ENCODE data around the gene NDUFA12.
"Not testable (repeated sequence)": the region's sequence is repeated elsewhere in the genome, so short reads cannot be mapped to it uniquely, and the experiment has no call there.

NDUFA12 gene

DNA sequence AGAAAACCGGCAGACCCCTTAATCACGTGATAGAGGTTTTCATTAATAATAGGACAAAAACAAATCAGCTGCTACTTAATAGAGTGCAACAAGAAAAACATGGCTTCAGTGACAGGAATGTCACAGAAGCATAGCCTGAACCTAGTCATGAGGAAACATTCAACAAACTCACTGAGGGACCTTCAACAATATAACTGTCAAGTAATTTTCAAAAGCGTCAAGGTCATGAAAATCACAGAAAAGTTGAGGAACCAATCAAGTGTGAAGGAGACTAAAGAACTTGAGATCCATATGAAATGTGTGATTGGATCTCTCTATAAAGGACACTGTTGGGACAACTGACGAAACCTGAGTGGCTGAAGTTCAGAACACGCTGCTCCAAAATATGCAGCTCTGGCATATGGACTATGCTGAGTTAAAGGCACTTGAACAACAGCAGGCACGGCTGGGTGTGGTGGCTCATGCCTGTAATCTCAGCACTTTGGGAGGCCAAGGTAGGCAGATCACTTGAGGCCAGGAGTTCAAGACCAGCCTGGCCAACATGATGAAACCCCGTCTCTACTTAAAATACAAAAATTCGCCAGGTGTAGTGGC lies 16.3 kb downstream of the NDUFA12 start:
- no peak overlapping the region for H3K4me3 ChIP-seq (ENCODE audit: control insufficient read depth, low read depth, low read length)
- no peak for DNase-seq (ENCODE audit: low read depth)
- TF ChIP-seq CTCF (conservative IDR thresholded peaks at IDR 0.05; ENCODE audit: control insufficient read depth, insufficient read depth, low read depth, low read length): no peak

DNA sequence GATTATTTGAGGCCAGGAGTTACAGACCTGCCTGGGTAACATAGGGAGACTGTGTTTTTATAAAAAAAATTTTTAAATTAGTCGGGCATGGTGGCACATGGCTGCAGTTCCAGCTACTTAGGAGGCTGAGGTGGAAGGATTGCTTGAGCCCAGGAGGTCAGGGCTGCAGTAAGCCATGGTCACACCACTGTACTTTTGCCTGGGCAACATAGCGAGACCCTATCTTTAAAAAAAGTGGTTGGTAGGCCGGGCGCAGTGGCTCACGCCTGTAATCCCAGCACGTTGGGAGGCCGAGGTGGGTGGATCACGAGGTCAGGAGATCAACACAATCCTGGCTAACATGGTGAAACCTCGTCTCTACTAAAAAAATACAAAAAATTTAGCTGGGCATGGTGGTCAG lies 18.4 kb downstream of the NDUFA12 start:
- not testable (repeated sequence) for H3K4me3 ChIP-seq (ENCODE audit: control insufficient read depth, low read depth, low read length); DNase-seq (ENCODE audit: low read depth)

DNA sequence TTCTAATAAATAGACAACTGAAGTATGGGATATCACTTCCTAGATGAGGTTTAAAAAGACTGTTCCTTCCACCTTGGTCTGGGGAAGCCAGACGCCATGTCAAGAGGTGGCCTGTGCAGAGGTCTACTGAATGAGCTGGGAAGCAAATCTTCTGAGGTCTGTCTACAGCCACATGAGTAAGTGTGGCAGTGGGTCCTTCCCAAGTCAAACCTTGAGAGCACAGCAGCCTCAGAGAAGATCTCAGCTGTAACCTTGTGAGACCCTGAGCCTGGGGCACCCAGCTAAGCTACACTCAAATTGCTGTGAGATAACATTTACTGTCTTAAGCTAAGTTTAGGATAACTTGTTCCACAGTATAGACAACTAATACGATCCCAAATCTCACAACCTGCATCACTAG lies 20.2 kb downstream of the NDUFA12 start:
- H3K4me3 ChIP-seq (ENCODE audit: control insufficient read depth, low read depth, low read length): no peak overlapping the region
- TF ChIP-seq CTCF (conservative IDR thresholded peaks at IDR 0.05; ENCODE audit: control insufficient read depth, insufficient read depth, low read depth, low read length): no peak
- DNase-seq (ENCODE audit: low read depth): no peak

DNA sequence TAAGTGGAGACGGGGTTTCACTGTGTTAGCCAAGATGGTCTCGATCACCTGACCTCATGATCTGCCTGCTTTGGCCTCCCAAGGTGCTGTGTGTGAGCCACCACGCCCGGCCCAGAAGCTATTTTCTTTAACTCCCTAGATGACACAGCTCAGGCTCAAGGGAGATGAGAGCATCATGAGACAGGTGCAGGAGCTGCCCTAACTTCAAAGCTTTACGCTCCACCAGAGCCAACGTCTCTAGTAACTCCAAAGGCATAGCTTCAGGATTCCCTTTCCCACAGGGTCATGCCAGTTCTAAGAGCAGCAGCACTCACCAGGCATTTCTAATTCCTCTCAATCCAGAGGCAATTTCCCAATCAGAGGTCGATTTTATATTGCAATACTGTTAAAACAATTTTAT lies 21.0 kb downstream of the NDUFA12 start:
- TF ChIP-seq CTCF (conservative IDR thresholded peaks at IDR 0.05; ENCODE audit: control insufficient read depth, insufficient read depth, low read depth, low read length): no peak
- DNase-seq (ENCODE audit: low read depth): no peak

DNA sequence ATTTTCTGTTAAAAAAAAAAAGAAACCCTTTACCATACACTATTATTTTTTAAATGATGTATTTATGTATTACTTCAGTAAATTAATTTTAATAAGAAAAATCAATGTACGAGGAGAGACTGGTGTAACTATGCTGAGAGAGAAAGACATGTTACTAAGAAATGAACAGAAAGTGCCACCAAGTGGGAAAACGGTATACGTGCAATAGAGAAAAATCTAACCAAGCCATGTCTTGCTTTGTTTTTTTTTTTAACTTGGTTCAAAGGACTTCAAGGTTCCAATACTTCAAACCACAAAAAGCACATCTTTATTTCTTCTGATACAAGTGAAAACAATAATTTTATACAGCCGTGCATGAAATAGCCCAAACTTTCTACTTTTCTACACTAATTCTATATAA lies 22.9 kb downstream of the NDUFA12 start:
- peak; percentile 28 for TF ChIP-seq CTCF (conservative IDR thresholded peaks at IDR 0.05; ENCODE audit: control insufficient read depth, insufficient read depth, low read depth, low read length)
- peak; percentile 41 for DNase-seq (ENCODE audit: low read depth)
- no peak overlapping the region for H3K4me3 ChIP-seq (ENCODE audit: control insufficient read depth, low read depth, low read length)

More for the DNA sequence above, 21.0 kb downstream of the NDUFA12 start:
- no peak overlapping the region for H3K4me3 ChIP-seq (ENCODE audit: control insufficient read depth, low read depth, low read length)

GRCh38 chr12:94979941-94980340 lies 23.6 kb downstream of the NDUFA12 start:
- no peak for TF ChIP-seq CTCF (conservative IDR thresholded peaks at IDR 0.05; ENCODE audit: control insufficient read depth, insufficient read depth, low read depth, low read length)
- DNase-seq (ENCODE audit: low read depth): no peak
- H3K4me3 ChIP-seq (ENCODE audit: control insufficient read depth, low read depth, low read length): no peak overlapping the region

- no peak for TF ChIP-seq CTCF (conservative IDR thresholded peaks at IDR 0.05; ENCODE audit: control insufficient read depth, insufficient read depth, low read depth, low read length)
- no peak overlapping the region for H3K4me3 ChIP-seq (ENCODE audit: control insufficient read depth, low read depth, low read length)
- no peak for DNase-seq (ENCODE audit: low read depth)
Measured at GRCh38 chr12:94977766-94978468, 25.6 kb downstream of the NDUFA12 start.

Measured in fibroblast of mammary gland (primary cell).